ENCODE results near the gene DNAAF1.

Gene DNAAF1

DNA sequence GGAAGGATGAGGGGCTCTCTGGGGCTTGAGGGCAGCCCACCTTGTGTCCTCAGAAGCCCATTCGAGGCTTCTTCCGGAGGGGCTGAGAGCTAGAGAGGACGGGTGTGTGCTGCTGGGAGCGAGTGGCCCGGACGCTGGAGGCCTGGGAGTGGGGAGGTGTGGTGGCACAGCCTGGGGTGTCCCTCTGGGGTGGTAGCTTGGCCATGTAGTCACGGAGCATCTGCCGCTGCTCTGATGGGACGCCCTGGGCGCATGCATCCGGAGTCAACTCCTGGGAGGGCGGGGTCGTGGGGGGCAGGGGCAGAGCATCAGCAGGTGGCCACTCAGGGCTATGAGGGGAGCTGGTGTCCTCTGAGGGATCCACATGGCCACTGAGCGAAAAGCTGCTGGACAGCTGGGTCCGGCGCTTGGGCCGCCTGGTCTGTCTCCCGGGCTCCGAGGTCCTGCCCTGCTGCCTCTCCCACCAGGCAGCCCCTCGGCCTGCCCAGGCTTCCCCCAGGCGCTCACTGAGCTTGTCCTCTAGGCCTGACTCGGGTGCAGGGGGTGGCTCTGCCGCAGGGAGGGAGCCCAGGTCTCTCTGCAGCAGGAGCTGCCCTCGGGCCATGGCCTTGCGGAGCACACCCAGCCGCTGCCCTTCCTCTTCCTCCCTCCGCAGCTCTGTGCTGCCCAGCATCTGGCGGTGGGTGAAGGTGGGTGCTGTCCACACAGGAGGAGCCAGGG lies 33.9 kb downstream of the DNAAF1 start:
- TF ChIP-seq, protein P1, sequence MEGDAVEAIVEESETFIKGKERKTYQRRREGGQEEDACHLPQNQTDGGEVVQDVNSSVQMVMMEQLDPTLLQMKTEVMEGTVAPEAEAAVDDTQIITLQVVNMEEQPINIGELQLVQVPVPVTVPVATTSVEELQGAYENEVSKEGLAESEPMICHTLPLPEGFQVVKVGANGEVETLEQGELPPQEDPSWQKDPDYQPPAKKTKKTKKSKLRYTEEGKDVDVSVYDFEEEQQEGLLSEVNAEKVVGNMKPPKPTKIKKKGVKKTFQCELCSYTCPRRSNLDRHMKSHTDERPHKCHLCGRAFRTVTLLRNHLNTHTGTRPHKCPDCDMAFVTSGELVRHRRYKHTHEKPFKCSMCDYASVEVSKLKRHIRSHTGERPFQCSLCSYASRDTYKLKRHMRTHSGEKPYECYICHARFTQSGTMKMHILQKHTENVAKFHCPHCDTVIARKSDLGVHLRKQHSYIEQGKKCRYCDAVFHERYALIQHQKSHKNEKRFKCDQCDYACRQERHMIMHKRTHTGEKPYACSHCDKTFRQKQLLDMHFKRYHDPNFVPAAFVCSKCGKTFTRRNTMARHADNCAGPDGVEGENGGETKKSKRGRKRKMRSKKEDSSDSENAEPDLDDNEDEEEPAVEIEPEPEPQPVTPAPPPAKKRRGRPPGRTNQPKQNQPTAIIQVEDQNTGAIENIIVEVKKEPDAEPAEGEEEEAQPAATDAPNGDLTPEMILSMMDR (IDR thresholded peaks at IDR 0.05; ENCODE audit: control insufficient read depth, insufficient read depth, low read depth, low read length, missing control alignments): no peak
- no peak overlapping the region for H3K4me3 ChIP-seq (ENCODE audit: control insufficient read depth, low read depth, low read length)
- DNase-seq (ENCODE audit: low read depth): no peak

- TF ChIP-seq, protein P1 (IDR thresholded peaks at IDR 0.05; ENCODE audit: control insufficient read depth, insufficient read depth, low read depth, low read length, missing control alignments): no peak
- no peak overlapping the region for H3K4me3 ChIP-seq (ENCODE audit: control insufficient read depth, low read depth, low read length)
- DNase-seq (ENCODE audit: low read depth): no peak
Observed at GRCh38 chr16:84179612-84180320, 34.7 kb downstream of the DNAAF1 start.

GRCh38 chr16:84180519-84181140 lies 35.5 kb downstream of the DNAAF1 start:
- DNase-seq (ENCODE audit: low read depth): no peak
- no peak overlapping the region for H3K4me3 ChIP-seq (ENCODE audit: control insufficient read depth, low read depth, low read length)
- TF ChIP-seq, protein P1 (IDR thresholded peaks at IDR 0.05; ENCODE audit: control insufficient read depth, insufficient read depth, low read depth, low read length, missing control alignments): no peak

DNA sequence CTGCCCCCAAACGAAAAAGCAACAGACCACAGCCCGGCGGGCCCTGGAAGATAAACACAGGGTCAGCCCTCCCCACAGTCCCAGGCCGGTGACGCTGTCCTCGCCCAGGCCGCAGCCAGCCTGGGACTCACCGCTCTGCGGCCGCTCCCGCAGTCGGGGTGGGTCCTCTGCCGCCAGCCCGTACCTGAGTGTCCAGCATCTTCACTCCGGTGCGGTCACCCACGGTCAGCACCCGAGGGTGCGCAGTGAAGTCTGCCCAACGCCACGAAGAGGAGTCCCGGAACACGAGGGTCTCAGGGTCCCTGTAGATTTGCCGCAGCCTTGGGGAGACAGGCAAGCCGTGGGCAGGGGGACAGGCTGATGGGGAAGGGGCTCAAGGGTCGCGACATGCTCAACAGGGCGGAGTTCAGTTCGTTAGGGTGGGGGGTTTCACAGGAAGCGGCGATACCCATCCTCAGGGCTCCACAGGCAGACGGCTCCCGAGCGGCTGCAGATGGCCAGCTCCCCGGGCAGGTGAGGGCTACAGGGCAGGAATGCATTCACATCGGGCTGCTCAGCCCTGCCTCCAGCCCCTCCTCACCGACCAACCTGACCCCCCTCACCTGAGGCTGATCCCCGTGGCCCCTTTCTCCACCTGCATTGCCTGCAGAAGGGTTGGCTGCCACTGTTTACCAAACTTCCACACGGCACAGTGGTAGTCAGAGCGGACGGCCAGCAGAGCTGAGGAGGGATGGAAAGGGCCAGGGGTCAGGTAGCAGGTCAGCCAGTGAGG lies 36.2 kb downstream of the DNAAF1 start:
- TF ChIP-seq, protein P1 (IDR thresholded peaks at IDR 0.05; ENCODE audit: control insufficient read depth, insufficient read depth, low read depth, low read length, missing control alignments): no peak
- no peak for DNase-seq (ENCODE audit: low read depth)
- H3K4me3 ChIP-seq (ENCODE audit: control insufficient read depth, low read depth, low read length): no peak overlapping the region

DNA sequence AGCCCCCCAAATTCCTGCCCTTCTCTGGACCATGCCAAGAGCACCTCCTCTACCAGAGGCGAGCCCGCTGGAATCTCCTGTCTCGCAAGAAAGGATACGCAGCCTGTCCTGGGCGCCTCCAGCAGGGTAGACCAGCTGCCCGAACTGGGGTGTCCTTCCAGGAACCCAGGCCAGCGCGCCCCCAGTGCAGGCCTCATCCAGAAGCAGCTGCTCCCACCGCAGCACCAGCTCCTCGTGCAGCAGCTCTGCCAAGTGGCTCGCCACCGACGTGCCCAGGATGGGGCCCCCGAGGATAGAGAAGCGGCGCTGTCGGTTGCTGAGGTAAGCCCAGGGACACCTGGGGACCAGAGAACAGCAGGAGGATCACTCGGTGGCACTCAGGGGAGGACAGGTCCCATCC lies 37.0 kb downstream of the DNAAF1 start:
- TF ChIP-seq, protein P1 (IDR thresholded peaks at IDR 0.05; ENCODE audit: control insufficient read depth, insufficient read depth, low read depth, low read length, missing control alignments): no peak
- H3K4me3 ChIP-seq (ENCODE audit: control insufficient read depth, low read depth, low read length): no peak overlapping the region
- DNase-seq (ENCODE audit: low read depth): no peak
